Esophagus (tissue), 2 donors: ENCODE measurements around the gene PFDN5. TPM values are rescaled to one million over a fixed set of nuclear protein-coding genes. Genes with fewer than 3 reads are reported as not detected.

Source experiments
- H3K27ac ChIP-seq, 2 donors: one replicate each; pipeline ENCODE4 v1.5.1; 2013; ENCODE audit warnings: low read depth in 2 of 2, mild to moderate bottlenecking in 2 of 2, inconsistent platforms in 1 of 2, low read length in 1 of 2, moderate library complexity in 1 of 2
- H3K27me3 ChIP-seq, 2 donors: one replicate each; pipeline ENCODE4 v1.6.1; 2013; ENCODE audit warnings: low read length in 2 of 2, control low read depth in 1 of 2, mild to moderate bottlenecking in 1 of 2; ENCODE audit not compliant: insufficient read depth in 2 of 2, control insufficient read depth in 1 of 2
- H3K36me3 ChIP-seq, 2 donors: one replicate each; pipeline ENCODE4 v1.6.1; 2013; ENCODE audit warnings: low read length in 1 of 2; ENCODE audit not compliant: control insufficient read depth in 2 of 2, insufficient read depth in 2 of 2
- H3K4me1 ChIP-seq, 2 donors: one replicate each; pipeline ENCODE4 v1.6.1; 2013; ENCODE audit warnings: low read length in 1 of 2; ENCODE audit not compliant: control insufficient read depth in 2 of 2, insufficient read depth in 2 of 2
- H3K4me3 ChIP-seq, 2 donors: one replicate each; pipeline ENCODE4 v1.5.1; 2013; ENCODE audit warnings: low read length in 2 of 2, mild to moderate bottlenecking in 2 of 2, low read depth in 1 of 2, moderate library complexity in 1 of 2
- H3K9me3 ChIP-seq, 2 donors: one replicate each; pipeline ENCODE4 v1.6.1; 2013; ENCODE audit warnings: mild to moderate bottlenecking in 2 of 2, low read depth in 1 of 2, low read length in 1 of 2, moderate library complexity in 1 of 2; ENCODE audit not compliant: control insufficient read depth in 2 of 2, insufficient read depth in 1 of 2
- WGBS, 2 donors: extraction: QIAGEN DNeasy Blood & Tissue Kit; methylation state at CpG; one replicate each; pipeline ENCODE4 v1.1.7; 2013; 5-methylcytosine and 5-hydroxymethylcytosine counted together
- polyA plus RNA-seq, 2 donors: library from polyadenylated mRNA; stranded (reverse); fragments of 200-250 nt; gene quantifications; one replicate each; pipeline ENCODE4 v1.2.3, GENCODE V29; 2013
- donor health status: healthy with polysubstance abuse.
- donor health status: Bipolar disorder and iron deficiency.

The PFDN5 gene
- polyA plus RNA-seq, 2 donors = 612 to 762 TPM

DNA sequence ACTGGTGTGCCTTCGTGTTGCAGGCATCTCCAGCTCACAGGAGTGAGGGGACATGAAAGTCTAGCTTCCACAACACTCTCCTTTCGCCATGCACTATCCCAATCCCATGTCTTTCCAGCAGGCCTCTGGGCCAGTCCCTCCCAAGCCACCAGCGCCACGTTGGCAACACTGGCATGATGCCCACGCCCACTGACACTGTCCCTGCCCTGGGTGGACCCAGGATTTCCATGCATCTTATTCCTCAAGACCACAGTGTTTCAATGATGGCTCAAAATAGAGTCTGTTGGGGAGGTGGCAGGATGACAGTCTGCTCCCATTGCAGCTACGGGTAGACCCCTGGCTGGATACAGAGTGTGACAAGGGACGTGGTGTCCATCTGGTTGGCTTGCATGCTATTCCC, 38.5 kb downstream of the PFDN5 start:
- Histone ChIP-seq H3K27me3 (no peaks in the 10 kb centered on the region), H3K27ac (no peak overlapping the region), H3K36me3 (no peaks in the 10 kb centered on the region), H3K9me3 (no peaks in the 10 kb centered on the region), H3K4me1 (no peaks in the 10 kb centered on the region), H3K4me3 (no peak overlapping the region)
- 64 to 65% methylated on average over 7 of the region's 7 CpGs for WGBS, 2 donors

DNA sequence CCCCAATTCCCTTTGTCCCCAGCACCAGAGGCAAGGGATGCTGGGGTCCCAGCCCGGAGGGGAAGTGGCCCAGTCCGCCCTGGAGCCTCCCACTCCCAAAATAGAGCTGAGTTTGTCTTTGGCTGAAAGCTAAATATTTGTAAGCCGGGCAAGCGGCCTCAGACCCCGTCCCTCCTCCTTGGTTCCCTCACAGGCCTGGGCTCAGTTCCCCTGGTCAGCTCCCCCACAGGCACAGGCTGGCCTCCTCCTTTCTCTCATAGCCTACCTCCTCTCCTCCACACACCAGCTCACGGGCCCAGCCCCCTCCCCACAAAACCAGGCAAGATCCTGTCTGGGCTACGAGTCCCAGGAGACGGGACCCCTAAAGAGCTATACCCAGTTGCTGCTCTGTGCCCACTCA, 39.5 kb downstream of the PFDN5 start:
- H3K36me3 ChIP-seq = no peaks in the 10 kb centered on the region
- WGBS, 2 donors = 84 to 87% methylated on average over 8 of the region's 8 CpGs
- H3K27me3 ChIP-seq = no peaks in the 10 kb centered on the region

DNA sequence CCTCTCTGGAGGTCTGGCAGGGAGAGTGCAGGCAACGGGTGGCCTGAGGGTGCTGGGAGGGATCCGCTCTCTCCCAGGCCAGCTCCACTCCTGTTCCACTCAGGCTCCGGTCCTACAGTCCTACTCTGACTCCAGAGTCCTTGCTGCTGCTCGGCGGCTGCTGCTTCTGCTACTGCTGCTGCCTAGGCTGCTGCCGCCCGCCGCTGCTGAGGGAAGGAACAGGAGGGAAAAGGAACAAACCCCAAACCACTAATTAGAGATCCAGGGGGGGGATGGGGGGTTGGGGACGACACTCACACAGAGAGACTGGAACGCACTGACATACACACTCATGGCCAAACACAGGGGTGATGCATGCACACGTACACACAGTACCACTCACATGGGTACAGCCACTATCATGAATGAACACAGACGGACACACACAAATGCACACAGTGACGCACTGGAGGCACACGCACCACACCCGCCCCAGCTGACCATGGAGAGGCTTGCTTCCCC, 40.9 kb downstream of the PFDN5 start, which contains the start of gene SP7:
Gene SP7, minus strand, starts transcription at position 174 of the 501 bp plus-strand sequence. CDS start 708 bp downstream, outside the sequence.
- 48 to 53% methylated on average over 15 of the region's 15 CpGs for WGBS, 2 donors
- H3K36me3 ChIP-seq = no peaks in the 10 kb centered on the region
- H3K9me3 ChIP-seq = no peaks in the 10 kb centered on the region
- H3K27me3 ChIP-seq = no peaks in the 10 kb centered on the region
- H3K27ac ChIP-seq = no peak within 1 kb of the TSS
- H3K4me1 ChIP-seq = no peaks in the 10 kb centered on the region
- no peak within 1 kb of the TSS for H3K4me3 ChIP-seq

More for the DNA sequence above, 39.5 kb downstream of the PFDN5 start:
- Histone ChIP-seq H3K9me3 (no peaks in the 10 kb centered on the region), H3K4me1 (no peaks in the 10 kb centered on the region), H3K4me3 (no peak overlapping the region), H3K27ac (no peak overlapping the region)

DNA sequence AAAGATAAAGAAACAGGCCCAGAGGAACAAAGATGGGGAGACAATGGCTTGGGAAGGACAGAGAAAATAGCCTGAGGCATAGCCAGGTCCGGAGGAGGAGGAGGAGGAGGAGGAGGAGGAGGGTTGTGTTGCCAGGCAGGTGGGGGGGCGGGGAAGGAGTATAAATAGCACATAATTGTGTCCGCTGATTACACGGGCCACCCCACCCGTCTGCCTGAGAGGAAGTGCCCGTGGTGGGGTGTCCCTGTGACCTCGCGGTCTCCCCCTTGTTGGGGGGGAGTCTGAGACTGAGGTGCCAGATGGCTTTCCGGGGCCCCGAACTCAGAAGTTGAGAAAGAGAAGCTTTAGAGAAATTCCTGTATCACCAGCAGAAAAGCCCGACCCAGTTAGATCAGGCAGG, 42.7 kb downstream of the PFDN5 start:
- no peaks in the 10 kb centered on the region for H3K9me3 ChIP-seq
- no peak overlapping the region for H3K4me3 ChIP-seq
- H3K4me1 ChIP-seq = no peaks in the 10 kb centered on the region
- no peak overlapping the region for H3K27ac ChIP-seq
- 38 to 40% methylated on average over 11 of the region's 11 CpGs for whole genome bisulfite sequencing, 2 donors
- no peaks in the 10 kb centered on the region for H3K27me3 ChIP-seq
- H3K36me3 ChIP-seq = no peaks in the 10 kb centered on the region

DNA sequence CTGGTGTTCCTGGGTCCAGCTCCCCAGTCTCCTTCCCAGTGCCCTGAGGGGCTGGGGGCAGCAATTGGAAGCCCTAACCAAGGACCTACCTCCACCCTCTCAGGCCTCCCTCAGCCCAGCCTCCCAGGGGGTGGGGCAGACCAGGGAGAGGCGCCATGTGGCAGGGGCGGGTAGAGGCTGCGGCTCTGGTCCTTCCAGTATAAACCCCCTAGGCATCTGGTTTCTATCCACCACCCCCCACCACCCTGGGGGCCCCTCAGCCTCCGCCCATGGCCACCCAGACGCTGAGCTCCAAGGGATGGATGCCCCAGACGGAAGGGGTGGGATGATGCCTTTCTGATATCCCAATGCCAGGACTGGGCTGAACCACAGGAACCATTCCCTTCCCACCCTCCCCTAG, 43.6 kb downstream of the PFDN5 start:
- no peak overlapping the region for H3K4me3 ChIP-seq
- H3K27me3 ChIP-seq = no peaks in the 10 kb centered on the region
- 45 to 57% methylated on average over 6 of the region's 6 CpGs for WGBS, 2 donors
- H3K9me3 ChIP-seq = no peaks in the 10 kb centered on the region
- H3K27ac ChIP-seq = no peak overlapping the region
- no peaks in the 10 kb centered on the region for H3K36me3 ChIP-seq
- H3K4me1 ChIP-seq = no peaks in the 10 kb centered on the region

DNA sequence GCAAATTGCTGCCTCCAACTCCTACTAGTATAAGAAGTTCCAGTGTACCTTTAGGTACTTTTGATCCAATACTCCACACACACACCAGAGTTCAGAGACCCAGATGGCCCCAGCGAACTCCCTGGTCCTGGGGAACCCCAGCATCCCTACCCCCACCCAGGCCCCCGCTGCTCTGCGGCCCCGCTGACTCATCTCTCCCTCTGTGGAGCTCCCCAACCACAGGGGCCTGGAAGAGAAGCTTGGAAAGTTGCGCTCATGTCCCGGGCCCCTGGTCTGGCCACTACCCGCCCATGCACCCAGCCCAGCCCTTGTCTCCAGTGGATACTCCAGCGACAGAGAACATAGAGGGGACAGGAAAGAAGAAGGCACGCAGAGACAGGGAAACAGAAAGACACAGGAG, 45.1 kb downstream of the PFDN5 start:
- Histone ChIP-seq H3K4me1 (no peaks in the 10 kb centered on the region), H3K27ac (no peak overlapping the region), H3K4me3 (no peak overlapping the region), H3K36me3 (no peaks in the 10 kb centered on the region), H3K27me3 (no peaks in the 10 kb centered on the region), H3K9me3 (no peaks in the 10 kb centered on the region)
- 83 to 85% methylated on average over 9 of the region's 9 CpGs for WGBS, 2 donors

DNA sequence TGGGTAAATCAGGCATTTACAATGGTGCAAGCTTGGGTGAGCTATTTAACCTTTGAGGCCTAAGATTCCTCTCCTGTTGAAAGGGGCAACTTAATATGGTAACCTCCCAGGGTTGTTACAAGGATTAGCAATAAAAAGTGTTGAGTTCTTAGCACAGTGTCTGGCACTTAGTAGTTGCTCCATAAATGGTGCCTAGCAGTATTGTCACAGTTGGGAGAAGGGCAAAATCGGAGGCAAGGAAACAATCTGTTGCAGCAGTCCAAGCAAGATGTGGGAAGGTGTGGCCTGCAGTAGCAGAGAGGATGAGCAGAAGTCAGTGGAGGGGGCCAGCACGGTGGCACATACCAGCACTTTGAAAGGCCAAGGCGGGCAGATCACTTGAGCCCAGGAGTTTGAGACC, 48.1 kb downstream of the PFDN5 start:
- no peaks in the 10 kb centered on the region for H3K9me3 ChIP-seq
- no peaks in the 10 kb centered on the region for H3K27me3 ChIP-seq
- no peaks in the 10 kb centered on the region for H3K4me1 ChIP-seq
- no peaks in the 10 kb centered on the region for H3K36me3 ChIP-seq
- H3K4me3 ChIP-seq = no peak overlapping the region
- 64 to 69% methylated on average over 3 of the region's 3 CpGs for WGBS, 2 donors
- no peak overlapping the region for H3K27ac ChIP-seq

DNA sequence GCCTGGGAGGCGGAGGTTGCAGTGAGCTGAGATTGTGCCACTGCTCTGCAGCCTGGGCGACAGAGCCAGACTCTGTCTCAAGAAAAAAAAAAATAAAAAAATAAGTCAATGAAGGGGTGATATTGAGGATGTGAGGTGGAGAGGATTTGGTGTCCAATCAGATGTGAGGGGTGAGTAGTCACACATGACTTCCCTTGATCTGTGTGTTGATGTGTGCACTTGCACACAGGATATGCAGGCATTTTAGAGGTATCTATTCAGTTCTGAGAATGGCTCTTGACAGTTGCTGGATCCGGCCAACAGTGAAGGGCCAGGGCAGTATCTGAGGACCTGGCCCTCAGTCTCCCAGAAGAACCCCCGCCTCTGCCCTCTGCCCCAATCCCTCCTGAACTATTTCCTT, 48.6 kb downstream of the PFDN5 start:
- H3K27me3 ChIP-seq = no peaks in the 10 kb centered on the region
- H3K27ac ChIP-seq = no peak overlapping the region
- no peak overlapping the region for H3K4me3 ChIP-seq
- no peaks in the 10 kb centered on the region for H3K9me3 ChIP-seq
- 93 to 100% methylated on average over 4 of the region's 4 CpGs for WGBS, 2 donors
- no peaks in the 10 kb centered on the region for H3K4me1 ChIP-seq
- H3K36me3 ChIP-seq = no peaks in the 10 kb centered on the region

DNA sequence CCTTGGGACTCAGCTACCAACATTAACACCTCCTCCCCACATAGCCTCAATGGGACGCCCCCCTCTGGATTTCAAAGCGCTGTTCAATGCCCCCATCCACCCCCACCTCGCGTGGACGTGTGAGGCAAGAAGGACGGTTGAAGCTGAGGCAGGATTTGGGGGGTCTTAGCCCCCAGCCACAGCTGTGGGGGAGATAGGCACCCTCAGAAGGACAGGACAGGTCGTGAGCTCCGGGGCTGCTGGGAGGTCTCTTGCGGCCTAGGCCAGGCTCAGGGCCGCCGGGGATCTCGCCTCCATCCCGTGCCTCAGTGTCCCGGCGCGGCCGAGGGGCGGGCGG, 49.1 kb downstream of the PFDN5 start:
- Histone ChIP-seq H3K4me1 (no peaks in the 10 kb centered on the region), H3K27me3 (no peaks in the 10 kb centered on the region), H3K4me3 (peak overlapping the region; percentile 56), H3K27ac (peak overlapping the region in 1 of 2 donors; percentile 82), H3K9me3 (no peaks in the 10 kb centered on the region), H3K36me3 (no peaks in the 10 kb centered on the region)
- WGBS, 2 donors = 2 to 10% methylated on average over 12 to 19 of the region's 19 CpGs

DNA sequence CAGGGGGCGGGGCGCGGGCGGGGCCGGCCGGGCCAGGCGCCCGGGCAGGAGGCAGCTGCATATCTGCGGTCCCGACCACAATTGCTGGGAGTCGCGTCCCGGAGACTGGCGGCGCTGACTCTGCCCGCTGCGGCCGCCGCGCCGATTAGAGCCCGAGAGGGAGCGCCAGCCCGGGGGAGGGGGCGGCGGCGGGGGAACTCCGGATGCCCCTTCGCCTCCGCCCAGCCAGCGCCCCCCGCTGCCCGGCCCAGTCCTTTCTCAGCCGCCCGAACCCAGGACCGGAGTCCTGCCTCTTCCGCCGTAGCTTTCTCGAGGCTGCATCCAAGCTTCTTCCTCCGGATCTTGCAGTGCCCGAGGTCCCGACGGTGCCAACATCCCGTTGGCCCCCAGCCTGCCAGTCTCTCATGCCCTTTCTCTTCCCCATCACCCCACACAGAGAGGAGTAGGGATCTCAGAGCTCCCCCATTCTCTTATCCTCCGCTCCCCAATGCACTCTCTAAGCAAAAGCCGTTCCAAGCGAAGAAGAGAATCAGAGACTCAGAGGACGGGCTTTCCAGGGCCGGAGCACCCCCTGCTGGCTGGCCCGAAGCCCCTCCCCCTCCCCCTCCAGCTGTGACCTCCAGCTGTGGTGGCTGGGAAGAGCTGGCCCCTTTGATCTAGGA, 49.6 kb downstream of the PFDN5 start:
- Histone ChIP-seq H3K27me3 (no peaks in the 10 kb centered on the region), H3K9me3 (no peaks in the 10 kb centered on the region), H3K4me1 (no peaks in the 10 kb centered on the region), H3K27ac (peak overlapping the region; percentile 78 to 82), H3K36me3 (no peaks in the 10 kb centered on the region), H3K4me3 (peak overlapping the region; percentile 56)
- WGBS, 2 donors = 0 to 1% methylated on average over 26 to 50 of the region's 50 CpGs
